ENCODE data around the gene ARHGAP15. TPM values are rescaled to one million over a fixed set of nuclear protein-coding genes. Genes with fewer than 3 reads are reported as not detected.

The ARHGAP15 gene
- total RNA-seq, 2 donors from 2014 or later: 2.6 to 6.9 TPM

DNA sequence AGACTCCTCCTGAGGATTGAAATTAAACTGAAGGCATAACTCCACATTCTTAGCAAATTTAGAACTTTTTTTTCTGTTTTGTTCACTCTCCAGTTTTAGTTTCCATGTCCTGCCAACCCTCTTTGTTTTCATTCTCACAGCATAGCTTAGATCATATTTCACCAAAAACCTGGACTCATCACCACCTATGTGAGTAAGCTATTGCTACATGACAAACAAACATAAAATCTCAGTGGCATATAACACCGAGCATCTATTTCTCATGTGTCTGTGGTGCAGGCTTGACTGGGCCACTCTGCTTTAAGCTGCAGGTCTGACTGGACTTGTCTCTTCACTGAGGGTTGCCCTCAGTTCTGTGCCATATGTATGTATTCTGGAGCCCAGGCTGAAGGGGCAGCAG lies 385.2 kb downstream of the ARHGAP15 start:
- Histone ChIP-seq H3K4me3 (no peak overlapping the region), H3K27me3 (no peaks in the 10 kb centered on the region), H3K4me1 (no peaks in the 10 kb centered on the region), H3K36me3 (no peaks in the 10 kb centered on the region), H3K9me3 (no peaks in the 10 kb centered on the region), H3K27ac (no peak overlapping the region)
- DNase-seq (ENCODE audit: low spot score): no peak
- TF ChIP-seq, protein P1, sequence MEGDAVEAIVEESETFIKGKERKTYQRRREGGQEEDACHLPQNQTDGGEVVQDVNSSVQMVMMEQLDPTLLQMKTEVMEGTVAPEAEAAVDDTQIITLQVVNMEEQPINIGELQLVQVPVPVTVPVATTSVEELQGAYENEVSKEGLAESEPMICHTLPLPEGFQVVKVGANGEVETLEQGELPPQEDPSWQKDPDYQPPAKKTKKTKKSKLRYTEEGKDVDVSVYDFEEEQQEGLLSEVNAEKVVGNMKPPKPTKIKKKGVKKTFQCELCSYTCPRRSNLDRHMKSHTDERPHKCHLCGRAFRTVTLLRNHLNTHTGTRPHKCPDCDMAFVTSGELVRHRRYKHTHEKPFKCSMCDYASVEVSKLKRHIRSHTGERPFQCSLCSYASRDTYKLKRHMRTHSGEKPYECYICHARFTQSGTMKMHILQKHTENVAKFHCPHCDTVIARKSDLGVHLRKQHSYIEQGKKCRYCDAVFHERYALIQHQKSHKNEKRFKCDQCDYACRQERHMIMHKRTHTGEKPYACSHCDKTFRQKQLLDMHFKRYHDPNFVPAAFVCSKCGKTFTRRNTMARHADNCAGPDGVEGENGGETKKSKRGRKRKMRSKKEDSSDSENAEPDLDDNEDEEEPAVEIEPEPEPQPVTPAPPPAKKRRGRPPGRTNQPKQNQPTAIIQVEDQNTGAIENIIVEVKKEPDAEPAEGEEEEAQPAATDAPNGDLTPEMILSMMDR (IDR thresholded peaks at IDR 0.05): no peak

DNA sequence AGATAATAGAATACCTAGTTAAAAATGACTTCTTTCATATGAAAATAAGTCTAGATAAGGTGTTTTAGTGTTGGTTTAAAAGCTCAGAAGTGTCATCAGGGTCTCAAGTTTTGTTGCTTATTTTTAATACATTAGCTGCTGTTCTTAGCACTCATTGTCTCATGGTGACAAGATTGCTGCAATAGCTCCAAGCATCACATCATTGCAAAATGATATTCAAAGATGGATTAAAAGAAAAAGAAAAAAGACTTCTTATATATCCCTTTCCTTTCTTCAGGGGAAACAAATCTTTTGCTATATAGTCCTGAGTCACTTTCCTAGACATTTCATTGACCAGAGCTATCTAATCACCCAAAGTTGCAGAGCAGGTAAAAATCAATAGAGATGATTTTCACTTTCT lies 386.1 kb downstream of the ARHGAP15 start:
- Histone ChIP-seq H3K27me3 (no peaks in the 10 kb centered on the region), H3K4me3 (no peak overlapping the region), H3K36me3 (no peaks in the 10 kb centered on the region), H3K4me1 (no peaks in the 10 kb centered on the region), H3K27ac (no peak overlapping the region), H3K9me3 (no peaks in the 10 kb centered on the region)
- DNase-seq (ENCODE audit: low spot score): no peak
- TF ChIP-seq, protein P1 (IDR thresholded peaks at IDR 0.05): no peak

DNA sequence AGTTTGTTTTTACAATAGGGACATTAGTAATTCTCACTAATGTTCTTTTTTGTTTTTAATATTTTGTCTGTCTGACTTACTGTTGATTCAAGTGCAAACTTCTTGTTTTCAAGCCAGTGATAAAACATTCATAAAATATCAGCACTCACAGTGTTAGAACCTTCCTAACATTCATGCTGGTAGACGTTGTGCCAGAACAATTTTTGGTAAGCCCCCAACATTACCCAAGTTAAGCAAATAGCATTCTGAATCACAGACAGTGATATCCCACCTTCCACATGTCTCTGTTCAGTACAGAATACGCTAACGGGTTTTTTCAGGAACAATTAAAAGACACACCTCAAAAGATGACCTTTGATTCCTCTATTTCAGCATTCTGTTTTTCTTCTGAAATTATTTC lies 390.3 kb downstream of the ARHGAP15 start:
- TF ChIP-seq, protein P1 (IDR thresholded peaks at IDR 0.05): no peak

DNA sequence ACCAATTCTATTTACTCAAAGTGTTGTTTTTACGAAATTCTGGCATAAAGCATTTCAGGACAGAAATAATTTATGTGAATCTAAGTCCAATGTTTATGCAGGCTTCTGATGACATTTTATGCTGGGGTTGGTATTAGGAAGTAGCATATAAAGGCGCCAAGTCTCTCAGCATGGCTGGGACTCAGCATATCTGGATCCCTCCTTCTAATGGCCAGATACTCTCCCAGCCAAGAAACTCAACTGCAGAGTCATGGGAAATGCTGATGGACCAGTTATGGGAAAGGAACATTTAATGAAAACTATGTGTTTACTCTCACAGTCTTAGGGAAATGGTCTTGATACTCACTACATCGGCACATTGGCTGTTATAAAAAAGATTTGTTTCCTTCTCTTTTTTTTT lies 392.2 kb downstream of the ARHGAP15 start:
- TF ChIP-seq, protein P1 (IDR thresholded peaks at IDR 0.05): no peak
- Histone ChIP-seq H3K4me1 (no peaks in the 10 kb centered on the region), H3K9me3 (no peaks in the 10 kb centered on the region), H3K36me3 (no peaks in the 10 kb centered on the region), H3K27ac (no peak overlapping the region), H3K27me3 (no peaks in the 10 kb centered on the region), H3K4me3 (no peak overlapping the region)
- no peak for DNase-seq (ENCODE audit: low spot score)

More for the DNA sequence above, 390.3 kb downstream of the ARHGAP15 start:
- H3K4me3 ChIP-seq: no peak overlapping the region
- no peak overlapping the region for H3K27ac ChIP-seq
- DNase-seq (ENCODE audit: low spot score): no peak
- no peaks in the 10 kb centered on the region for H3K4me1 ChIP-seq
- H3K27me3 ChIP-seq: no peaks in the 10 kb centered on the region
- no peaks in the 10 kb centered on the region for H3K36me3 ChIP-seq
- H3K9me3 ChIP-seq: no peaks in the 10 kb centered on the region

DNA sequence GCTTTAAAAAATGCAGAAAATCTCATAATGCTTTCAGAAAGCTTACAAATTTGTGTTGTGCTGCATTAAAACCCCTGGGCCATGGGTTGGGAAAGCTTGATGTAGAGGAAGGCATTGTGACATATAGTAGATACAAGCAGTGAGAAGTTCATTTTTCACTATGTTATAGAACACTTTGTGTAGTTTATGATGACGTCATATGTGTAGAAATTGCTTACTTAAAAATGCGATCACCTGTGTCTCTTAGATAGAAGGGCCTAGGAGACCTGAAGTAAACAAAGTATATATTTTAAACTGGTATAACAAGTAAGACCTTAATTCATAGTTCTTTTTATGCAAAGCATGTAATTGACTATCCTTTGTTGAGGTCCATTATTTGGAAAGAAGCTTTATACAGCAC lies 393.5 kb downstream of the ARHGAP15 start:
- TF ChIP-seq, protein P1 (IDR thresholded peaks at IDR 0.05): no peak
- Histone ChIP-seq H3K27ac (no peak overlapping the region), H3K36me3 (no peaks in the 10 kb centered on the region), H3K4me1 (no peaks in the 10 kb centered on the region), H3K9me3 (no peaks in the 10 kb centered on the region), H3K27me3 (no peaks in the 10 kb centered on the region), H3K4me3 (no peak overlapping the region)
- no peak for DNase-seq (ENCODE audit: low spot score)

DNA sequence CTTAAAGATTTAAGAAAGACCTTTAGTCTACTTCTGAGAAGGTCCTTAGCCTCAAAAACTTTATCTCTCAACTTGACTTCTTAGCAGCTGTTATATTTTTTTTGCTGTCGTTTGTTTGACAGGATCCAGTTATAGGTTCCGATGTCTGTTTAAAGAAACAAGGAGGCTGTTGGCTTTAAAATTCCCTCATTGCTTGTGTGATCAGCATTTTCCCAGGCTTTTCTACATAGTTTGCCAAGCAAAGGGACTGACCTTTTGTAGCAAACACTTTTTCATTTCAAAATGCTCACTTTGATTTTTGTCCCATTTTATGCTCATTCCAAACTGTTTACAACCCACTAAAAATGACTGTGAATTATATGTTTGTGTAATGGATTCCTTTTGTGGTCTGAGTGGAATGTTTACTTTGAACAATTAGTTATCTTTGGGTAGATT lies 394.9 kb downstream of the ARHGAP15 start:
- peak overlapping the region in 1 of 2 donors; percentile 54 for H3K27ac ChIP-seq
- H3K27me3 ChIP-seq: no peaks in the 10 kb centered on the region

More for the DNA sequence above, 394.9 kb downstream of the ARHGAP15 start:
- Histone ChIP-seq H3K4me3 (no peak overlapping the region), H3K9me3 (no peaks in the 10 kb centered on the region), H3K4me1 (no peaks in the 10 kb centered on the region), H3K36me3 (no peaks in the 10 kb centered on the region)
- no peak for DNase-seq (ENCODE audit: low spot score)
- TF ChIP-seq, protein P1 (IDR thresholded peaks at IDR 0.05): no peak

Data from right atrium auricular region (tissue), 2 donors.